ENCODE results near the gene TEN1. TPM values are rescaled to one million over a fixed set of nuclear protein-coding genes. Genes with fewer than 3 reads are reported as not detected.

TEN1 gene
- total and polyA plus RNA-seq, 2 of the 4 experiments (the other 2 are of a cell fraction), result 14.7 to 17.9 TPM

DNA sequence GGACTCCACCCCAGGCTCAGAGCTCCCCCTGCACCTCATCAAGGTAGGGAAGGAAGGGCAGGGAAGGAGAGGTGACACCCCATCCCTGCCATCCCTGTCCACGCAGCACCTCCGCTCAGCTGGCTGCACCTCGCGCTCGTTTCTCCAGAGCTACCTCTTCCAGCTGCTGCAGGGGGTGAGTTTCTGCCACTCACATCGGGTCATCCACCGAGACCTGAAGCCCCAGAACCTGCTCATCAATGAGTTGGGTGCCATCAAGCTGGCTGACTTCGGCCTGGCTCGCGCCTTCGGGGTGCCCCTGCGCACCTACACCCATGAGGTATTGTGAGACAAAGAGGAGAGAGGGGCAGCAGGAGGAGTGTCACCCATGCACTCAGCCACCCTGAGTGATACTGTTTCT is 23.1 kb downstream of the TEN1 start:
- Histone ChIP-seq H3K14ac (replicated peaks; ENCODE audit: low read depth, low read length) (no peak overlapping the region), H4K5ac (ENCODE audit: low read depth, low read length) (no peak overlapping the region), H3K79me1 (ENCODE audit: low read depth in 1 of 2, low read length in 2 of 2) (peaks cover 0 to 6% of the 10 kb centered on the region in 2 experiments; a peak in 1 of 4 replicates), H2AFZ (replicated peaks; ENCODE audit: low read length, poor library complexity) (no peak overlapping the region), H3K27me3 (ENCODE audit: control insufficient read depth, insufficient read depth, low read length) (no peaks in the 10 kb centered on the region), H2AK9ac (replicated peaks; ENCODE audit: low read depth, low read length, poor library complexity) (no peak overlapping the region), H3K27ac (ENCODE audit: insufficient read depth, low read length) (no peak overlapping the region), H2AK5ac (ENCODE audit: low read depth, low read length) (no peak overlapping the region), H2BK20ac (ENCODE audit: low read depth, low read length) (no peak overlapping the region), H3K4me2 (ENCODE audit: low read depth, low read length) (no peak overlapping the region), H3K18ac (ENCODE audit: low read depth, low read length) (no peak overlapping the region), H3K56ac (ENCODE audit: extremely low read depth, insufficient read depth, low read length) (no peak overlapping the region), H3K4me3 (ENCODE audit: insufficient read depth, low read depth, low read length) (no peak overlapping the region), H3K9me3 (ENCODE audit: control insufficient read depth, insufficient read depth, low read length) (no peaks in the 10 kb centered on the region), H4K8ac (ENCODE audit: low read depth in 2 of 2, low read length in 2 of 2) (no peak overlapping the region), H2BK15ac (ENCODE audit: low read depth, low read length) (no peak overlapping the region), H3K4ac (ENCODE audit: low read depth, low read length) (no peak overlapping the region), H3K36me3 (ENCODE audit: control insufficient read depth, insufficient read depth, low read length) (peaks cover 3% of the 10 kb centered on the region; the same call in 1 of the 2 replicates), H4K20me1 (ENCODE audit: insufficient read depth, low read length) (no peaks in the 10 kb centered on the region), H3K4me1 (ENCODE audit: control insufficient read depth, insufficient read depth, low read length) (peaks cover 10% of the 10 kb centered on the region), H3K9me1 (ENCODE audit: insufficient read depth, low read length) (0 out of 2 replicates have a peak, but pooled peaks cover 3% of the 10 kb centered on the region), H2BK120ac (ENCODE audit: low read depth, low read length) (no peak overlapping the region), H3K23ac (ENCODE audit: low read depth, low read length) (no peak overlapping the region), H2BK5ac (ENCODE audit: low read depth, low read length, poor library complexity, severe bottlenecking) (no peak overlapping the region), H4K91ac (ENCODE audit: insufficient read depth, low read depth, low read length) (no peak overlapping the region), H3K9ac (ENCODE audit: low read depth, low read length) (no peak overlapping the region)
- in situ Hi-C loops (cut with MboI; ENCODE audit: low sequenced_read_pairs), result no loop called here
- dilution Hi-C loops (cut with HindIII; ENCODE audit: low sequenced_read_pairs, unreplicated experiment), result no loop called here
- DNase-seq, result no peak
- ATAC-seq (ENCODE audit: low read depth), result no peak
- POLR2A ChIA-PET (ENCODE audit: unreplicated experiment), result no interaction called here
- intact Hi-C loops (cut with micrococcal nuclease), result no loop called here
- TF ChIP-seq CTCF (conservative IDR thresholded peaks at IDR 0.05; ENCODE audit: low read depth, low read length), result no peak
- TF ChIP-seq RCOR1 (IDR thresholded peaks at IDR 0.05; ENCODE audit: insufficient replicate concordance, low read length), result no peak
- no peak for TF ChIP-seq RFX5 (IDR thresholded peaks at IDR 0.05; ENCODE audit: low read depth, low read length)
- no peak for TF ChIP-seq POLR2A (IDR thresholded peaks at IDR 0.05; ENCODE audit: low read depth, low read length)
- no peak for TF ChIP-seq FOS (IDR thresholded peaks at IDR 0.05; ENCODE audit: low read depth, low read length)
- TF ChIP-seq, protein P1, sequence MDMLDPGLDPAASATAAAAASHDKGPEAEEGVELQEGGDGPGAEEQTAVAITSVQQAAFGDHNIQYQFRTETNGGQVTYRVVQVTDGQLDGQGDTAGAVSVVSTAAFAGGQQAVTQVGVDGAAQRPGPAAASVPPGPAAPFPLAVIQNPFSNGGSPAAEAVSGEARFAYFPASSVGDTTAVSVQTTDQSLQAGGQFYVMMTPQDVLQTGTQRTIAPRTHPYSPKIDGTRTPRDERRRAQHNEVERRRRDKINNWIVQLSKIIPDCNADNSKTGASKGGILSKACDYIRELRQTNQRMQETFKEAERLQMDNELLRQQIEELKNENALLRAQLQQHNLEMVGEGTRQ (IDR thresholded peaks at IDR 0.05; ENCODE audit: low read depth, low read length), result no peak
- no TSS peak for BruUV-seq (replicated peaks)
- CTCF ChIA-PET, result interaction anchor here (1.0 to 1.2 kb wide), 2 partner anchors 18 to 91 kb away, joined by 3 read pairs; no protein-coding TSS in a partner anchor
- WGBS, 2 experiments (ENCODE audit: extremely low coverage in 2 of 2, insufficient read length in 1 of 2), result no CpG with 5 or more reads among the region's 12 CpGs
